IPS DF 4.7 (cell line): ENCODE results near the gene CDK13.
"Not testable (repeated sequence)": the region's sequence is repeated elsewhere in the genome, so short reads cannot be mapped to it uniquely, and the experiment has no call there.

Experiments used
- DNase-seq: peaks from one replicate; pipeline ENCODE4 v3.0.0-alpha.2; 2013; ENCODE audit warnings: low spot score; ENCODE audit errors: extremely low read depth

The CDK13 gene

GRCh38 chr7:40147371-40148246 is 197.6 kb downstream of the CDK13 start:
- DNase-seq: no peak

- not testable (repeated sequence) for DNase-seq
These were observed 198.2 kb downstream of the CDK13 start for GRCh38 chr7:40148247-40148580.

GRCh38 chr7:40148671-40149070 is 198.6 kb downstream of the CDK13 start:
- DNase-seq: no peak
